Endothelial cell of umbilical vein (primary cell): ENCODE data around the gene GNA12.

Source experiments
- JUN ChIP-seq: IDR thresholded peaks from 2 replicates; pipeline ENCODE4 v1.6.1; 2011; ENCODE audit warnings: borderline replicate concordance, low read depth; ENCODE audit not compliant: insufficient read length, insufficient read depth
- POLR2AphosphoS5 ChIP-seq: IDR thresholded peaks from 2 replicates; pipeline ENCODE4 v1.6.1; 2012; ENCODE audit warnings: low read depth, mild to moderate bottlenecking, control low read depth, low read length, moderate library complexity; ENCODE audit not compliant: insufficient read depth
- TF ChIP-seq, protein P1 (sequence below), 2 donors: IDR thresholded peaks; 1 replicate in 1 of 2; 2 replicates in 1 of 2; pipeline ENCODE4 v1.5.1; 2011; ENCODE audit warnings: low read length in 2 of 2, mild to moderate bottlenecking in 2 of 2, moderate library complexity in 2 of 2, control low read depth in 1 of 2, inconsistent platforms in 1 of 2, low read depth in 1 of 2; ENCODE audit not compliant: insufficient read depth in 1 of 2; ENCODE audit errors: extremely low read depth in 1 of 2
- TF ChIP-seq, protein P2 (sequence below): IDR thresholded peaks from 2 replicates; pipeline ENCODE4 v1.6.1; 2011; ENCODE audit not compliant: insufficient read depth, insufficient read length

DNA sequence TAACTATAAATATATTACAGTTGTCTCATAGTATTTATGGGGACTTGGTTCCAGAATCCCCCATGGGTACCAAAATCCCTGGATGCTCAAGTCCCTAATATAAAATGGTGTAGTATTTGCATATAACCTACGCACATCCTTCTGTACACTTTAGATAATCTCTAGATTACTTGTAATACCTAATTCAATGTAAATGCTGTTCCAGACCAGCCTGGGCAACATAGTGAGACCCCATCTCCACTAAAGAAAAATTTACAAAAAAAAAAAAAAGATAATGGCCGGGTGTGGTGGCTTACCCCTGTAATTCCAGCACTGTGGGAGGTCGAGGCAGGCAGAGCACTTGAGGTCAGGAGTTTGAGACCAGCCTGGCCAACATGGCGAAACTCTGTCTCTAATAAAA is 17.4 kb upstream of the GNA12 start:
- TF ChIP-seq, protein P1, sequence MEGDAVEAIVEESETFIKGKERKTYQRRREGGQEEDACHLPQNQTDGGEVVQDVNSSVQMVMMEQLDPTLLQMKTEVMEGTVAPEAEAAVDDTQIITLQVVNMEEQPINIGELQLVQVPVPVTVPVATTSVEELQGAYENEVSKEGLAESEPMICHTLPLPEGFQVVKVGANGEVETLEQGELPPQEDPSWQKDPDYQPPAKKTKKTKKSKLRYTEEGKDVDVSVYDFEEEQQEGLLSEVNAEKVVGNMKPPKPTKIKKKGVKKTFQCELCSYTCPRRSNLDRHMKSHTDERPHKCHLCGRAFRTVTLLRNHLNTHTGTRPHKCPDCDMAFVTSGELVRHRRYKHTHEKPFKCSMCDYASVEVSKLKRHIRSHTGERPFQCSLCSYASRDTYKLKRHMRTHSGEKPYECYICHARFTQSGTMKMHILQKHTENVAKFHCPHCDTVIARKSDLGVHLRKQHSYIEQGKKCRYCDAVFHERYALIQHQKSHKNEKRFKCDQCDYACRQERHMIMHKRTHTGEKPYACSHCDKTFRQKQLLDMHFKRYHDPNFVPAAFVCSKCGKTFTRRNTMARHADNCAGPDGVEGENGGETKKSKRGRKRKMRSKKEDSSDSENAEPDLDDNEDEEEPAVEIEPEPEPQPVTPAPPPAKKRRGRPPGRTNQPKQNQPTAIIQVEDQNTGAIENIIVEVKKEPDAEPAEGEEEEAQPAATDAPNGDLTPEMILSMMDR (IDR thresholded peaks at IDR 0.05; ENCODE audit: extremely low read depth in 1 of 2, insufficient read depth in 1 of 2, low read depth in 1 of 2, low read length in 2 of 2) = no peak
- TF ChIP-seq, protein P2, sequence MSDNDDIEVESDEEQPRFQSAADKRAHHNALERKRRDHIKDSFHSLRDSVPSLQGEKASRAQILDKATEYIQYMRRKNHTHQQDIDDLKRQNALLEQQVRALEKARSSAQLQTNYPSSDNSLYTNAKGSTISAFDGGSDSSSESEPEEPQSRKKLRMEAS = no peak
- TF ChIP-seq JUN (no peak), POLR2AphosphoS5 (no peak)
